Ishikawa (cell line): ENCODE results near the gene OR10J1.

ENCODE experiments used
- CEBPB ChIP-seq: IDR thresholded peaks from 2 replicates; pipeline ENCODE4 v1.6.1; 2012
- CREB1 ChIP-seq: IDR thresholded peaks from 2 replicates; pipeline ENCODE4 v1.6.1; 2012; ENCODE audit warnings: low read depth
- EGR1 ChIP-seq: IDR thresholded peaks from 2 replicates; pipeline ENCODE4 v1.6.1; 2012
- EP300 ChIP-seq: IDR thresholded peaks from 2 replicates; pipeline ENCODE4 v1.6.1; 2012; ENCODE audit warnings: borderline replicate concordance
- FOXM1 ChIP-seq: IDR thresholded peaks from 2 replicates; pipeline ENCODE4 v1.6.1; 2012; ENCODE audit warnings: low read depth, borderline replicate concordance
- RAD21 ChIP-seq: IDR thresholded peaks from 2 replicates; pipeline ENCODE4 v1.6.1; 2012; ENCODE audit warnings: low read depth
- REST ChIP-seq: IDR thresholded peaks from 2 replicates; pipeline ENCODE4 v1.6.1; 2012; ENCODE audit warnings: low read depth, mild to moderate bottlenecking
- TAF1 ChIP-seq: IDR thresholded peaks from 2 replicates; pipeline ENCODE4 v1.6.1; 2012; ENCODE audit warnings: low read depth, mild to moderate bottlenecking
- TEAD4 ChIP-seq: IDR thresholded peaks from 2 replicates; pipeline ENCODE4 v1.6.1; 2012
- ZBTB7A ChIP-seq: IDR thresholded peaks from 2 replicates; pipeline ENCODE4 v1.6.1; 2012; ENCODE audit warnings: low read depth
- TF ChIP-seq, protein P1 (sequence below): IDR thresholded peaks from 2 replicates; pipeline ENCODE4 v1.6.1; 2012

- TF ChIP-seq EGR1 (no peak), FOXM1 (no peak), CREB1 (no peak), ZBTB7A (no peak), CEBPB (no peak), TEAD4 (no peak), EP300 (no peak), REST (no peak), RAD21 (no peak), TAF1 (no peak)
- TF ChIP-seq, protein P1, sequence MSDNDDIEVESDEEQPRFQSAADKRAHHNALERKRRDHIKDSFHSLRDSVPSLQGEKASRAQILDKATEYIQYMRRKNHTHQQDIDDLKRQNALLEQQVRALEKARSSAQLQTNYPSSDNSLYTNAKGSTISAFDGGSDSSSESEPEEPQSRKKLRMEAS: no peak
Measured at GRCh38 chr1:159465191-159465603, 25.7 kb downstream of the OR10J1 start.
